Uterus (tissue), 2 donors: ENCODE results near the gene ARPC3.
"Not testable (repeated sequence)": the region's sequence is repeated elsewhere in the genome, so short reads cannot be mapped to it uniquely, and the experiment has no call there.

ENCODE experiments used
- POLR2A ChIP-seq, 2 donors: fragments of 450-650 bp; IDR thresholded peaks; one replicate each; pipeline ENCODE4 v1.6.1; 2016; ENCODE audit warnings: antibody characterized with exemption in 2 of 2, mild to moderate bottlenecking in 1 of 2, moderate library complexity in 1 of 2
- TF ChIP-seq, protein P1 (sequence below), 4 experiments: fragments of 200-600 bp in 2 of 4; fragments of 450-650 bp in 2 of 4; sonication (generic) in 2 of 4; IDR thresholded peaks; one replicate each; pipeline ENCODE4 v1.5.1; 2016 to 2019; ENCODE audit warnings: antibody characterized with exemption in 4 of 4, mild to moderate bottlenecking in 2 of 4, moderate library complexity in 1 of 4

DNA sequence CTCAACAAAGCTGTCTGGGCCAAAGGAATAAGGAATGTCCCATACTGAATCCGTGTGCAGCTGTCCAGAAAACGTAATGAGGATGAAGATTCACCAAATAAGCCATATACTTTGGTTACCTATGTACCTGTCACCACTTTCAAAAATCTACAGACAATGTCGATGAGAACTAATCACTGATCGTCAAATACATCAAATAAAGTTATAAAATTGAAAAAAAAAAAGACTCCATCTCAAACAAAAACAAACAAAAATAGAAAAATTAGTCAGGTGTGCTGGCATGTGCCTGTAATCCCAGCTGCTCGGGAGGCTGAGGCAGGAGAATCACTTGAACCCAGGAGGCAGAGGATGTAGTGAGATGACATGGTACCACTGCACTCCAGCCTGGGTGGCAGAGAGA is 11.1 kb upstream of the ARPC3 start:
- TF ChIP-seq, protein P1, sequence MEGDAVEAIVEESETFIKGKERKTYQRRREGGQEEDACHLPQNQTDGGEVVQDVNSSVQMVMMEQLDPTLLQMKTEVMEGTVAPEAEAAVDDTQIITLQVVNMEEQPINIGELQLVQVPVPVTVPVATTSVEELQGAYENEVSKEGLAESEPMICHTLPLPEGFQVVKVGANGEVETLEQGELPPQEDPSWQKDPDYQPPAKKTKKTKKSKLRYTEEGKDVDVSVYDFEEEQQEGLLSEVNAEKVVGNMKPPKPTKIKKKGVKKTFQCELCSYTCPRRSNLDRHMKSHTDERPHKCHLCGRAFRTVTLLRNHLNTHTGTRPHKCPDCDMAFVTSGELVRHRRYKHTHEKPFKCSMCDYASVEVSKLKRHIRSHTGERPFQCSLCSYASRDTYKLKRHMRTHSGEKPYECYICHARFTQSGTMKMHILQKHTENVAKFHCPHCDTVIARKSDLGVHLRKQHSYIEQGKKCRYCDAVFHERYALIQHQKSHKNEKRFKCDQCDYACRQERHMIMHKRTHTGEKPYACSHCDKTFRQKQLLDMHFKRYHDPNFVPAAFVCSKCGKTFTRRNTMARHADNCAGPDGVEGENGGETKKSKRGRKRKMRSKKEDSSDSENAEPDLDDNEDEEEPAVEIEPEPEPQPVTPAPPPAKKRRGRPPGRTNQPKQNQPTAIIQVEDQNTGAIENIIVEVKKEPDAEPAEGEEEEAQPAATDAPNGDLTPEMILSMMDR (IDR thresholded peaks at IDR 0.05), result not testable (repeated sequence)
- TF ChIP-seq POLR2A (IDR thresholded peaks at IDR 0.05), result not testable (repeated sequence)
